PC-3 (cell line): ENCODE results near the gene AIFM3.
"Not testable (repeated sequence)": the region's sequence is repeated elsewhere in the genome, so short reads cannot be mapped to it uniquely, and the experiment has no call there.

ENCODE experiments used
- CTCF ChIP-seq: fragments of 300-600 bp; sonication (generic); conservative IDR thresholded peaks from 2 replicates; pipeline ENCODE4 v1.5.1; 2017; ENCODE audit warnings: antibody characterized with exemption, low read depth, mild to moderate bottlenecking, low read length
- EZH2 ChIP-seq: fragments of 300-600 bp; sonication (generic); IDR thresholded peaks from one replicate; pipeline ENCODE4 v1.6.1; 2017; ENCODE audit warnings: antibody characterized with exemption, mild to moderate bottlenecking, low read length; ENCODE audit not compliant: unreplicated experiment
- EZH2phosphoT487 ChIP-seq: fragments of 300-600 bp; sonication (generic); IDR thresholded peaks from 2 replicates; pipeline ENCODE4 v1.6.1; 2018; ENCODE audit warnings: mild to moderate bottlenecking, antibody characterized with exemption, low read length, borderline replicate concordance

GRCh38 chr22:20942203-20942902 lies 24.7 kb upstream of the AIFM3 start:
- not testable (repeated sequence) for TF ChIP-seq CTCF, EZH2, EZH2phosphoT487
